Measurements from ENCODE around the gene LRG1.

DNA sequence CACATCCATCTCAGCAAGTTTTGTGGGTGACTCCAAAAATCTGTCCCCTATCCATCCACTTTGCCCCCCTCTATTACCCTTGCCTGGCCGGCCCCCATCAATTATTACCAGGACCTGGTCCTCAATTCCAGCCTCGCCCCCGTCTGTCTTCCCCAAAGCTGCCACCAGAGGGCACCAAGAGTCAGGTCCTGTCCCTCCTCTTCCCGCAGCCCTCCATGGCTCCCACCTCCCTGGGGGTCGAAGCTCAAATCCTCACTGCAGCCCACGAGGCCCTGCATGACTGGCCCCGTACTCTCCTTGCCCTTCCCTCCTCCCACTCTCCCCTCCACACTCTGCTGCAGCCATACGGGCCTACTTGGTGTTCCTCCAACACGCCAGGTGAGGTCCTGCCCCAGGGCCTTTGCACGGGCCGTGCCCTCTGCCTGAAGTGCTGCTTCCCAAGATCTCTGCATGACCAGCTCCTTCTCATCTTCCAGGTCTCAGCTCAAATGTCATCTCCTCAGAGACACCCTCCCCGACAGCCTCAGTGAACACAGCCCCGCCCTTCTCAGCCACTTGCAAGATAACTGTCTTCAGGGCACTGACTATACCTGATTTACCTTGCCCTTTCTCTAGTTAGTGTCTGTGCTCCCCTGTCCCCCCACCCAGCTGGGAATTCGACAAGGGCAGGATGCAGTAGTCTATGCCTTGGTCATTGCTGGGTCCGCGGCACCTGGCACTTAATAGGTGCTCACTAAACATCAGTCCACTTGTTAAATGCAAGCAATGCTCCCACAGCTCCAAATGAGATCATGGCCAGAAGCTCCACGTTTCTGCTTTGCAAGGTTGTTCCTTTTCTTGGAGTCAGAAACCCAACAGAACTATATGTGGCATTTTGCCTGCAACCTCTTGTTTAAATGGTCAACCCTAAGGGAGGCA is 36.4 kb upstream of the LRG1 start:
- TF ChIP-seq, protein P1, sequence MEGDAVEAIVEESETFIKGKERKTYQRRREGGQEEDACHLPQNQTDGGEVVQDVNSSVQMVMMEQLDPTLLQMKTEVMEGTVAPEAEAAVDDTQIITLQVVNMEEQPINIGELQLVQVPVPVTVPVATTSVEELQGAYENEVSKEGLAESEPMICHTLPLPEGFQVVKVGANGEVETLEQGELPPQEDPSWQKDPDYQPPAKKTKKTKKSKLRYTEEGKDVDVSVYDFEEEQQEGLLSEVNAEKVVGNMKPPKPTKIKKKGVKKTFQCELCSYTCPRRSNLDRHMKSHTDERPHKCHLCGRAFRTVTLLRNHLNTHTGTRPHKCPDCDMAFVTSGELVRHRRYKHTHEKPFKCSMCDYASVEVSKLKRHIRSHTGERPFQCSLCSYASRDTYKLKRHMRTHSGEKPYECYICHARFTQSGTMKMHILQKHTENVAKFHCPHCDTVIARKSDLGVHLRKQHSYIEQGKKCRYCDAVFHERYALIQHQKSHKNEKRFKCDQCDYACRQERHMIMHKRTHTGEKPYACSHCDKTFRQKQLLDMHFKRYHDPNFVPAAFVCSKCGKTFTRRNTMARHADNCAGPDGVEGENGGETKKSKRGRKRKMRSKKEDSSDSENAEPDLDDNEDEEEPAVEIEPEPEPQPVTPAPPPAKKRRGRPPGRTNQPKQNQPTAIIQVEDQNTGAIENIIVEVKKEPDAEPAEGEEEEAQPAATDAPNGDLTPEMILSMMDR (IDR thresholded peaks at IDR 0.05), result peak in 3 of 4 experiments; percentile 43 to 64 (median 63)
- no peak for TF ChIP-seq POLR2AphosphoS5 (IDR thresholded peaks at IDR 0.05)
